ENCODE results near the gene FEZF1. TPM values are rescaled to one million over a fixed set of nuclear protein-coding genes. Genes with fewer than 3 reads are reported as not detected.
"Not testable (repeated sequence)": the region's sequence is repeated elsewhere in the genome, so short reads cannot be mapped to it uniquely, and the experiment has no call there.

Gene FEZF1
- total RNA-seq, 1 experiment from 2014 or later, result not detected

DNA sequence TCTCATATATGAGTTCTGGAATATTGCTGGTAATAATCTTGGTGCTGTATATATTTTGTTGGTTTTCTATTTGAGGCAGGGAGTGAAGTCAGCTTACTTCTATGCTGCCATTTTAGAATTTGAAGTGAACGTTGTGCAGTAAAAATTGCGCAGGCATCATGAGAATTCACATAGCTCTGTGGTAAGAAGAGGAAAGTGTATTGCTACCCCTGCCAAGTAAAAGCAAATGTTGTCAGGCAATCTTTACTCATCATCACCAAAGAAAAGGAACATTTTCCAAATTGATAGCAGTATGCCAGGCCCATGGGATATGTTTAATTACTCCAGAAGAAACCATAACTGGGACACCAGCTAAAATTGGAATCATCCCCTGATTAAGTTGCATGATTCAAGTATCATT, 13.4 kb downstream of the FEZF1 start:
- Histone ChIP-seq H3K36me3 (ENCODE audit: low read depth) (no peaks in the 10 kb centered on the region), H3K9me3 (ENCODE audit: insufficient read depth, low read depth) (no peaks in the 10 kb centered on the region), H3K4me1 (replicated peaks; ENCODE audit: insufficient read depth) (no peaks in the 10 kb centered on the region), H3K4me2 (no peak overlapping the region), H4K20me1 (ENCODE audit: insufficient read depth) (no peaks in the 10 kb centered on the region), H3K79me2 (ENCODE audit: low read depth) (no peaks in the 10 kb centered on the region), H2AFZ (no peak overlapping the region), H3K4me3 (no peak overlapping the region), H3F3A (ENCODE audit: insufficient read depth, low read depth) (no peaks in the 10 kb centered on the region), H3K27ac (no peak overlapping the region), H3K9me2 (ENCODE audit: insufficient read depth) (no peaks in the 10 kb centered on the region; the same call in 1 of the 2 replicates), H3K27me3 (ENCODE audit: insufficient read depth, low read depth) (no peaks in the 10 kb centered on the region)
- ChIA-PET CTCF (no interaction called here), POLR2A (ENCODE audit: unreplicated experiment) (interaction anchor here (0.7 kb wide), 1 partner anchor 243 kb away, joined by 3 read pairs; no protein-coding TSS in a partner anchor)
- TF ChIP-seq CTCF (conservative IDR thresholded peaks at IDR 0.05) (no peak), EZH2 (IDR thresholded peaks at IDR 0.05; ENCODE audit: low read depth) (no peak)
- BruUV-seq (replicated peaks), result no TSS peak
- intact Hi-C loops (cut with micrococcal nuclease; ENCODE audit: unreplicated experiment), result no loop called here
- no peak for DNase-seq

DNA sequence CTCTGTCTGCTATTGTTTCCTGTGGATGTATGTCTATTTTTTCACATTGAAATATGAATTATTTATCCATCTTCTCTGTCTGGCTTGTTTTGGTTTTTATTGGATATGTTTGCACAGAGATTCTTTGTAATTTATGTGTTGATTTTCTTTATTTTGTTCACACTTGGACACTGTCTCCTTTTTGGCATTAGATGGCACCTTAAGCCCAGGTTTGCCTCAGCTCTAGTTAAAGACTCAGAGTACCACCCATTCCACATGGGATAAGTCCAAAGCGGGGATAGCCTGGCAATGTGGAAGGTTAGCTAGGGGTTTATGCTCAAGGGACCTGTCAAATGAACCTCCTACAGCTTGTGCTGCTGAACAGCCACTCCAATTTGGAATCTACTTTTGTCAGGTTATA, 14.1 kb downstream of the FEZF1 start:
- intact Hi-C loops (cut with micrococcal nuclease; ENCODE audit: unreplicated experiment), result no loop called here
- H2AFZ ChIP-seq, result no peak overlapping the region
- H4K20me1 ChIP-seq (ENCODE audit: insufficient read depth), result no peaks in the 10 kb centered on the region
- no peak for DNase-seq
- H3F3A ChIP-seq (ENCODE audit: insufficient read depth, low read depth), result no peaks in the 10 kb centered on the region
- no peaks in the 10 kb centered on the region for H3K27me3 ChIP-seq (ENCODE audit: insufficient read depth, low read depth)
- H3K4me1 ChIP-seq (replicated peaks; ENCODE audit: insufficient read depth), result no peaks in the 10 kb centered on the region
- H3K4me2 ChIP-seq, result no peak overlapping the region
- no peak overlapping the region for H3K27ac ChIP-seq
- no peaks in the 10 kb centered on the region; the same call in 1 of the 2 replicates for H3K9me2 ChIP-seq (ENCODE audit: insufficient read depth)
- no peaks in the 10 kb centered on the region for H3K9me3 ChIP-seq (ENCODE audit: insufficient read depth, low read depth)
- no TSS peak for BruUV-seq (replicated peaks)
- H3K79me2 ChIP-seq (ENCODE audit: low read depth), result no peaks in the 10 kb centered on the region
- ChIA-PET CTCF (no interaction called here), POLR2A (ENCODE audit: unreplicated experiment) (no interaction called here)
- TF ChIP-seq CTCF (conservative IDR thresholded peaks at IDR 0.05) (no peak), EZH2 (IDR thresholded peaks at IDR 0.05; ENCODE audit: low read depth) (no peak)
- no peak overlapping the region for H3K4me3 ChIP-seq
- H3K36me3 ChIP-seq (ENCODE audit: low read depth), result no peaks in the 10 kb centered on the region

GRCh38 chr7:122289426-122289825, 15.1 kb downstream of the FEZF1 start:
- CTCF ChIA-PET, result no interaction called here

GRCh38 chr7:122284608-122285007, 19.9 kb downstream of the FEZF1 start:
- H3K4me1 ChIP-seq (replicated peaks; ENCODE audit: insufficient read depth); H3K36me3 ChIP-seq (ENCODE audit: low read depth); POLR2A ChIA-PET (ENCODE audit: unreplicated experiment); H2AFZ ChIP-seq; H3F3A ChIP-seq (ENCODE audit: insufficient read depth, low read depth); H3K9me2 ChIP-seq (ENCODE audit: insufficient read depth); H3K4me3 ChIP-seq; H3K9me3 ChIP-seq (ENCODE audit: insufficient read depth, low read depth); BruUV-seq (replicated peaks); H3K27ac ChIP-seq; CTCF ChIA-PET; H4K20me1 ChIP-seq (ENCODE audit: insufficient read depth); DNase-seq; H3K4me2 ChIP-seq; H3K79me2 ChIP-seq (ENCODE audit: low read depth); H3K27me3 ChIP-seq (ENCODE audit: insufficient read depth, low read depth); intact Hi-C loops (cut with micrococcal nuclease; ENCODE audit: unreplicated experiment): not testable (repeated sequence)

More at GRCh38 chr7:122289426-122289825, 15.1 kb downstream of the FEZF1 start:
- BruUV-seq (replicated peaks), result no TSS peak
- Histone ChIP-seq H3F3A (ENCODE audit: insufficient read depth, low read depth) (no peaks in the 10 kb centered on the region), H3K27ac (no peak overlapping the region), H3K36me3 (ENCODE audit: low read depth) (no peaks in the 10 kb centered on the region), H4K20me1 (ENCODE audit: insufficient read depth) (no peaks in the 10 kb centered on the region), H3K9me2 (ENCODE audit: insufficient read depth) (no peaks in the 10 kb centered on the region; the same call in 1 of the 2 replicates), H3K4me2 (no peak overlapping the region), H3K4me1 (replicated peaks; ENCODE audit: insufficient read depth) (no peaks in the 10 kb centered on the region), H2AFZ (no peak overlapping the region), H3K79me2 (ENCODE audit: low read depth) (no peaks in the 10 kb centered on the region), H3K27me3 (ENCODE audit: insufficient read depth, low read depth) (no peaks in the 10 kb centered on the region), H3K4me3 (no peak overlapping the region), H3K9me3 (ENCODE audit: insufficient read depth, low read depth) (no peaks in the 10 kb centered on the region)
- POLR2A ChIA-PET (ENCODE audit: unreplicated experiment), result no interaction called here
- TF ChIP-seq CTCF (conservative IDR thresholded peaks at IDR 0.05) (no peak), EZH2 (IDR thresholded peaks at IDR 0.05; ENCODE audit: low read depth) (no peak)
- DNase-seq, result no peak
- intact Hi-C loops (cut with micrococcal nuclease; ENCODE audit: unreplicated experiment), result no loop called here

All from PC-9 (cell line).